H1 (cell line): Measurements from ENCODE around the gene ARHGDIG. TPM values are rescaled to one million over a fixed set of nuclear protein-coding genes. Genes with fewer than 3 reads are reported as not detected.

Experiments
- CTCF ChIA-PET: fragments of 300-600 bp; sonication (Branson Sonifier 250); formaldehyde crosslinking; loops from one replicate; lab custom pipeline; 2021; ENCODE audit not compliant: partially characterized antibody; lab: Charles Lee
- POLR2A ChIA-PET: fragments of 300-600 bp; sonication (Branson Sonifier 250); formaldehyde crosslinking; loops from one replicate; lab custom pipeline; 2021; ENCODE audit warnings: inconsistent platforms; ENCODE audit not compliant: partially characterized antibody; lab: Charles Lee
- DNase-seq, 2 experiments: peaks; one replicate each; pipeline versions ENCODE4 v3.0.0 to v3.0.0-alpha.2; 2010 to 2022; ENCODE audit warnings: low spot score in 2 of 2, low read depth in 1 of 2, mixed read lengths in 1 of 2
- FAIRE-seq: peaks from 2 replicates; lab custom pipeline; 2011; peaks lifted over from hg19 to GRCh38; lab: Jason Lieb, UNC
- H2AFZ ChIP-seq: 2 replicates; pipeline ENCODE4 v1.8.1; 2012; ENCODE audit warnings: low read length, inconsistent platforms
- H2AK5ac ChIP-seq: 2 replicates; pipeline ENCODE4 v1.6.1; 2013; ENCODE audit warnings: low read depth, low read length
- H2BK120ac ChIP-seq: replicated peaks from 2 replicates; pipeline ENCODE3; 2013; ENCODE audit warnings: low read depth, low read length, inconsistent platforms
- H2BK12ac ChIP-seq: 2 replicates; pipeline ENCODE4 v1.6.1; 2013; ENCODE audit warnings: low read depth, low read length
- H2BK15ac ChIP-seq: 2 replicates; pipeline ENCODE4 v1.6.1; 2013; ENCODE audit warnings: low read length
- H2BK20ac ChIP-seq: 2 replicates; pipeline ENCODE4 v1.6.1; 2013; ENCODE audit warnings: low read length
- H2BK5ac ChIP-seq: 2 replicates; pipeline ENCODE4 v1.6.1; 2013; ENCODE audit warnings: low read depth, low read length
- H3K14ac ChIP-seq: 2 replicates; pipeline ENCODE4 v1.6.1; 2013; ENCODE audit warnings: inconsistent platforms; ENCODE audit not compliant: insufficient read length
- H3K18ac ChIP-seq: 2 replicates; pipeline ENCODE4 v1.6.1; 2013; ENCODE audit warnings: low read length; ENCODE audit errors: extremely low read depth
- H3K23ac ChIP-seq: 2 replicates; pipeline ENCODE4 v1.6.1; 2013; ENCODE audit warnings: inconsistent platforms; ENCODE audit not compliant: insufficient read length
- H3K23me2 ChIP-seq: 2 replicates; pipeline ENCODE4 v1.6.1; 2013; ENCODE audit warnings: low read depth, low read length
- H3K27ac ChIP-seq: 2 replicates; pipeline ENCODE4 v1.6.1; 2011; ENCODE audit warnings: low read depth, low read length, inconsistent platforms
- H3K27me3 ChIP-seq, 4 experiments: replicated peaks in 1 of 4; 1 replicate in 1 of 4; 2 replicates in 3 of 4; pipeline versions ENCODE4 v1.6.1 to v1.8.1; 2011 to 2013; ENCODE audit warnings: low read length in 3 of 4, mild to moderate bottlenecking in 3 of 4, inconsistent platforms in 2 of 4, mixed read lengths in 2 of 4, moderate library complexity in 1 of 4; ENCODE audit not compliant: control insufficient read depth in 3 of 4, insufficient read depth in 3 of 4; ENCODE audit errors: extremely low read depth in 1 of 4
- H3K36me3 ChIP-seq, 4 experiments: 2 replicates each; pipeline versions ENCODE4 v1.6.1 to v1.8.1; 2011 to 2013; ENCODE audit warnings: mild to moderate bottlenecking in 4 of 4, low read length in 3 of 4, moderate library complexity in 2 of 4, control low read depth in 1 of 4, inconsistent platforms in 1 of 4; ENCODE audit not compliant: insufficient read depth in 4 of 4, control insufficient read depth in 2 of 4
- H3K4ac ChIP-seq: replicated peaks from 2 replicates; pipeline ENCODE3; 2013; ENCODE audit warnings: low read length, low read depth, mixed read lengths, inconsistent platforms; ENCODE audit not compliant: insufficient read length
- H3K4me1 ChIP-seq, 4 experiments: replicated peaks in 1 of 4; 1 replicate in 1 of 4; 2 replicates in 3 of 4; pipeline versions ENCODE4 v1.6.1 to v1.8.1; 2011 to 2013; ENCODE audit warnings: low read length in 3 of 4, inconsistent platforms in 2 of 4, mixed read lengths in 1 of 4; ENCODE audit not compliant: insufficient read depth in 4 of 4, control insufficient read depth in 3 of 4
- H3K4me2 ChIP-seq, 2 experiments: 2 replicates each; pipeline versions ENCODE4 v1.6.1 to v1.8.1; 2011 to 2013; ENCODE audit warnings: low read depth in 2 of 2, low read length in 2 of 2, control low read depth in 1 of 2, inconsistent platforms in 1 of 2, mild to moderate bottlenecking in 1 of 2; ENCODE audit not compliant: insufficient read depth in 1 of 2
- H3K4me3 ChIP-seq, 4 experiments: fragments of 200-600, 300-600 bp in 1 of 4; sonication (generic), shearing (Covaris generic), sonication (Bioruptor Twin) in 1 of 4; 2 replicates each; pipeline versions ENCODE4 v1.5.1 to v1.8.1; 2011 to 2016; ENCODE audit warnings: low read length in 4 of 4, low read depth in 3 of 4, control low read depth in 2 of 4, inconsistent platforms in 2 of 4, mild to moderate bottlenecking in 2 of 4, mixed read lengths in 1 of 4, moderate library complexity in 1 of 4; ENCODE audit not compliant: insufficient read depth in 2 of 4; ENCODE audit errors: extremely low read depth in 1 of 4
- H3K56ac ChIP-seq: replicated peaks from 2 replicates; pipeline ENCODE3; 2013; ENCODE audit warnings: low read depth, mild to moderate bottlenecking, mixed read lengths, low read length, inconsistent platforms; ENCODE audit not compliant: insufficient read length
- H3K79me1 ChIP-seq: 2 replicates; pipeline ENCODE4 v1.6.1; 2013; ENCODE audit warnings: low read depth, low read length, control low read depth
- H3K79me2 ChIP-seq, 2 experiments: 2 replicates each; pipeline versions ENCODE4 v1.6.1 to v1.8.1; 2012 to 2013; ENCODE audit warnings: low read length in 2 of 2, mild to moderate bottlenecking in 2 of 2, inconsistent platforms in 1 of 2; ENCODE audit not compliant: insufficient read depth in 2 of 2, control insufficient read depth in 1 of 2
- H3K9ac ChIP-seq, 4 experiments: replicated peaks in 1 of 4; 1 replicate in 1 of 4; 2 replicates in 3 of 4; pipeline versions ENCODE4 v1.6.1 to v1.8.1; 2011 to 2013; ENCODE audit warnings: low read depth in 3 of 4, low read length in 3 of 4, control low read depth in 2 of 4, mild to moderate bottlenecking in 2 of 4, moderate library complexity in 2 of 4, inconsistent platforms in 1 of 4; ENCODE audit errors: extremely low read depth in 1 of 4
- H3K9me3 ChIP-seq, 2 experiments: 2 replicates each; pipeline versions ENCODE4 v1.6.1 to v1.8.1; 2012 to 2013; ENCODE audit warnings: mild to moderate bottlenecking in 2 of 2, moderate library complexity in 2 of 2, control low read depth in 1 of 2, inconsistent platforms in 1 of 2, low read depth in 1 of 2, low read length in 1 of 2, mixed read lengths in 1 of 2; ENCODE audit not compliant: insufficient read depth in 2 of 2
- H4K20me1 ChIP-seq, 2 experiments: replicated peaks in 1 of 2; 2 replicates each; pipeline versions ENCODE3 to v1.8.1; 2011 to 2013; ENCODE audit warnings: inconsistent platforms in 2 of 2, low read length in 2 of 2, mild to moderate bottlenecking in 1 of 2; ENCODE audit not compliant: insufficient read depth in 2 of 2, control insufficient read depth in 1 of 2
- H4K5ac ChIP-seq: 2 replicates; pipeline ENCODE4 v1.6.1; 2013; ENCODE audit warnings: low read length, low read depth, mixed read lengths, inconsistent platforms; ENCODE audit not compliant: insufficient read length
- H4K8ac ChIP-seq: 2 replicates; pipeline ENCODE4 v1.8.0; 2013; ENCODE audit warnings: mild to moderate bottlenecking, moderate library complexity, low read length, inconsistent platforms; ENCODE audit not compliant: insufficient read depth; ENCODE audit errors: extremely low read depth
- H4K91ac ChIP-seq: replicated peaks from 2 replicates; pipeline ENCODE3; 2013; ENCODE audit warnings: low read length, mixed read lengths, inconsistent platforms; ENCODE audit not compliant: insufficient read length
- CBX5 ChIP-seq: fragments of 300-800, 300-1000 bp; sonication (generic); IDR thresholded peaks from 2 replicates; pipeline ENCODE4 v1.7.1; 2016; ENCODE audit warnings: antibody characterized with exemption, low read length, low read depth
- CHD1 ChIP-seq: IDR thresholded peaks from 2 replicates; pipeline ENCODE4 v1.6.1; 2012; ENCODE audit warnings: low read depth, low read length, improper control_type of control experiment
- GABPA ChIP-seq: IDR thresholded peaks from 2 replicates; pipeline ENCODE4 v1.6.1; 2011; ENCODE audit warnings: mild to moderate bottlenecking, low read length, moderate library complexity, borderline replicate concordance; ENCODE audit not compliant: insufficient read depth
- GTF2F1 ChIP-seq: IDR thresholded peaks from 2 replicates; pipeline ENCODE4 v1.6.1; 2012; ENCODE audit warnings: low read depth, low read length, improper control_type of control experiment, borderline replicate concordance
- NANOG ChIP-seq: IDR thresholded peaks from 2 replicates; pipeline ENCODE4 v1.6.1; 2011; ENCODE audit warnings: low read length, low read depth, mild to moderate bottlenecking, inconsistent platforms; ENCODE audit not compliant: insufficient read depth, poor library complexity, severe bottlenecking
- NRF1 ChIP-seq: IDR thresholded peaks from 2 replicates; pipeline ENCODE4 v1.6.1; 2011; ENCODE audit warnings: mild to moderate bottlenecking, low read depth, low read length, improper control_type of control experiment
- RAD21 ChIP-seq, 2 experiments: IDR thresholded peaks in 1 of 2; conservative IDR thresholded peaks in 1 of 2; 2 replicates each; pipeline ENCODE4 v1.6.1; 2011; ENCODE audit warnings: low read depth in 2 of 2, low read length in 2 of 2, improper control_type of control experiment in 1 of 2, inconsistent platforms in 1 of 2, mild to moderate bottlenecking in 1 of 2, moderate library complexity in 1 of 2
- SIN3A ChIP-seq, 2 experiments: IDR thresholded peaks in 1 of 2; conservative IDR thresholded peaks in 1 of 2; 2 replicates each; pipeline ENCODE4 v1.6.1; 2011 to 2012; ENCODE audit warnings: low read length in 2 of 2, improper control_type of control experiment in 1 of 2, low read depth in 1 of 2, mild to moderate bottlenecking in 1 of 2
- SP4 ChIP-seq: IDR thresholded peaks from 2 replicates; pipeline ENCODE4 v1.6.1; 2012; ENCODE audit warnings: low read length, inconsistent platforms
- WGBS, 2 experiments: shearing (Covaris generic) in 1 of 2; methylation state at CpG; one replicate each; pipeline versions ENCODE4 v1.1.6 to v1.1.7; 2013 to 2015; ENCODE audit warnings: low lambda C conversion rate in 2 of 2, mixed read lengths in 2 of 2, inconsistent platforms in 1 of 2, low coverage in 1 of 2, missing lambda C conversion rate in 1 of 2; ENCODE audit not compliant: insufficient replicate concordance in 2 of 2, insufficient coverage in 1 of 2, insufficient read length in 1 of 2; ENCODE audit errors: extremely low coverage in 1 of 2, missing lambda C conversion rate in 1 of 2; 5-methylcytosine and 5-hydroxymethylcytosine counted together
- polyA plus RNA-seq, 7 experiments: library from polyadenylated mRNA; depleted of rRNA in 3 of 7; stranded (reverse) in 5 of 7; unstranded in 2 of 7; fragments of >200 nt in 5 of 7; fragments of 200-250 nt in 2 of 7; gene quantifications; 1 replicate in 5 of 7; 2 replicates in 1 of 7; 4 replicates in 1 of 7; pipeline versions ENCODE4 v1.2.1 to v1.2.3, GENCODE V29; 2011 to 2013; ENCODE audit warnings: missing spikeins in 2 of 7, mixed read lengths in 2 of 7
- total RNA-seq: library from RNA; stranded (reverse); fragmentation: NEBNext Ultra II Directional; extraction: Animal tissue kit (Norgen Biotek cat#: 25700); gene quantifications from 2 replicates; pipeline ENCODE4 v1.2.1, GENCODE V29; 2021

The ARHGDIG gene
- total and polyA plus RNA-seq, 2 of the 8 experiments (the other 6 are each of a cell fraction or from before 2014, with no cell fraction given): 1.2 to 2.9 TPM

DNA sequence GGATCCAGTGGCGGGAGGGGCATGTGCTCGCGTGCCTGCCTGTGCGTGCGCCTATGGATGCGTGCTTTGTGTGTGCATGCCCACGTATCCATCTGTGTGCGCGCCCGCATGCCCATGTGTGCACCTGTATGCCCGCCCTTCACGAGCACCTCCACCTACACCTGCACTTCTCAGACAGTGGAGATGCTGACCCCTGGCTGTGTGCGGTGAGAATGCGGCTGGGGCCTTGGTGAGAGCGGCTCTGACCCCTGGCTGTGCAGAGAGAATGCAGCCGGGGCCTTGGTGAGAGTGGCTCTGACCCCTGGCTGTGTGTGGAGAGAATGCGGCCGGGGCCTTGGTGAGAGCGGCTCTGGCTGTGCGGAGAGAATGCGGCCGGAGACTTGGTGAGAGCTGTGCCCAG, 38.2 kb downstream of the ARHGDIG start:
- Histone ChIP-seq H2AK5ac (no peak overlapping the region), H3K4ac (no peak overlapping the region), H3K79me2 (peaks cover 0 to 68% of the 10 kb centered on the region in 2 experiments; a peak in 2 of 4 replicates), H2BK5ac (no peak overlapping the region), H4K91ac (no peak overlapping the region), H3K4me1 (peaks cover 0 to 11% (median 8%) of the 10 kb centered on the region in 4 experiments; a peak in 6 of 7 replicates), H3K56ac (no peak overlapping the region), H3K18ac (no peak overlapping the region), H2BK120ac (no peak overlapping the region), H3K27ac (no peak overlapping the region), H3K9ac (no peak overlapping the region), H3K9me3 (no peaks in the 10 kb centered on the region), H3K14ac (no peak overlapping the region), H4K8ac (peak overlapping the region; percentile 53; the same call in 1 of the 2 replicates), H3K23me2 (no peaks in the 10 kb centered on the region; the same call in 1 of the 2 replicates), H4K5ac (no peak overlapping the region), H4K20me1 (peaks cover 23 to 39% of the 10 kb centered on the region in 2 experiments), H2BK15ac (no peak overlapping the region), H3K27me3 (no peaks in the 10 kb centered on the region), H3K4me2 (no peak overlapping the region), H3K23ac (no peak overlapping the region), H3K4me3 (no peak overlapping the region), H3K36me3 (peaks cover 0 to 7% (median 3%) of the 10 kb centered on the region in 4 experiments; a peak in 6 of 8 replicates), H2BK12ac (no peak overlapping the region), H2AFZ (no peak overlapping the region), H3K79me1 (peaks cover 36% of the 10 kb centered on the region), H2BK20ac (no peak overlapping the region)
- CTCF ChIA-PET: interaction anchor here (0.6 to 5.2 kb wide), 25 partner anchors 10 to 236 kb away, joined by 3 to 46 read pairs (median 4); partner anchors contain the start of genes AXIN1 and LUC7L
- peak; percentile 39 to 79 for DNase-seq
- POLR2A ChIA-PET: interaction anchor here (0.6 to 1.4 kb wide), 5 partner anchors 27 to 118 kb away, joined by 3 to 4 read pairs (median 3); partner anchors contain the start of gene FAM234A
- 75% methylated on average over 22 of the region's 22 CpGs; no CpG with 5 or more reads in 1 of the 2 experiments for WGBS, 2 experiments
- no peak for FAIRE-seq
- TF ChIP-seq RAD21 (IDR thresholded peaks at IDR 0.05 in 1 of 2, conservative IDR thresholded peaks at IDR 0.05 in 1 of 2; ENCODE audit: low read depth in 2 of 2, low read length in 2 of 2) (peak; percentile 64 to 74), NANOG (no peak), CHD1 (no peak), GTF2F1 (no peak), GABPA (no peak), SIN3A (conservative IDR thresholded peaks at IDR 0.05 in 1 of 2, IDR thresholded peaks at IDR 0.05 in 1 of 2; ENCODE audit: low read depth in 1 of 2, low read length in 2 of 2) (0 out of 4 replicates have a peak, but pooled peaks of 1 of the 2 experiments have one; percentile 29), SP4 (no peak), NRF1 (no peak), CBX5 (no peak)
